Calu3 (cell line): Measurements from ENCODE around the gene RITA1. TPM values are rescaled to one million over a fixed set of nuclear protein-coding genes. Genes with fewer than 3 reads are reported as not detected.

Experiments used
- BruUV-seq: library from RNA; stranded (reverse); fragments of 400-500 nt; replicated peaks from 2 replicates; lab custom pipeline; 2021; lab: Mats Ljungman, UMichigan
- CTCF ChIA-PET: fragments of 300-600 bp; sonication (Branson Sonifier 250); formaldehyde crosslinking; loops from one replicate; lab custom pipeline; 2022; ENCODE audit warnings: antibody characterized with exemption; lab: Charles Lee
- DNase-seq: peaks from one replicate; pipeline ENCODE4 v3.0.0; 2022
- H3K27ac Mint-ChIP-seq: one replicate; pipeline ENCODE4 v1.8.0; 2022; ENCODE audit warnings: mixed read lengths; ENCODE audit not compliant: unreplicated experiment
- H3K27me3 Mint-ChIP-seq: one replicate; pipeline ENCODE4 v1.8.0; 2022; ENCODE audit warnings: mixed read lengths; ENCODE audit not compliant: unreplicated experiment
- H3K36me3 Mint-ChIP-seq: one replicate; pipeline ENCODE4 v1.8.0; 2022; ENCODE audit warnings: mild to moderate bottlenecking, moderate library complexity, mixed read lengths; ENCODE audit not compliant: insufficient read depth, unreplicated experiment
- H3K4me1 Mint-ChIP-seq: one replicate; pipeline ENCODE4 v1.8.0; 2022; ENCODE audit warnings: mild to moderate bottlenecking, low read depth, mixed read lengths; ENCODE audit not compliant: unreplicated experiment
- H3K4me3 Mint-ChIP-seq: one replicate; pipeline ENCODE4 v1.8.0; 2022; ENCODE audit warnings: mild to moderate bottlenecking, low read depth, moderate library complexity, mixed read lengths; ENCODE audit not compliant: unreplicated experiment
- H3K9me3 Mint-ChIP-seq: one replicate; pipeline ENCODE4 v1.8.0; 2022; ENCODE audit warnings: low read depth, mixed read lengths; ENCODE audit not compliant: unreplicated experiment
- intact Hi-C: fragments of 100-400 bp; cut with micrococcal nuclease; formaldehyde crosslinking; loops from one replicate; pipeline ENCODE4 v1.10.0; 2022; ENCODE audit not compliant: unreplicated experiment
- total RNA-seq: library from RNA; stranded (reverse); gene quantifications from 2 replicates; pipeline ENCODE4 v1.2.3, GENCODE V29; 2022
- TF ChIP-seq, protein P1 (sequence below): fragments of 200-600 bp; IDR thresholded peaks from one replicate; pipeline ENCODE4 v1.8.0; 2022; ENCODE audit warnings: antibody characterized with exemption; ENCODE audit not compliant: unreplicated experiment

Gene RITA1
- total RNA-seq, 1 experiment from 2014 or later, result 27.4 TPM

DNA sequence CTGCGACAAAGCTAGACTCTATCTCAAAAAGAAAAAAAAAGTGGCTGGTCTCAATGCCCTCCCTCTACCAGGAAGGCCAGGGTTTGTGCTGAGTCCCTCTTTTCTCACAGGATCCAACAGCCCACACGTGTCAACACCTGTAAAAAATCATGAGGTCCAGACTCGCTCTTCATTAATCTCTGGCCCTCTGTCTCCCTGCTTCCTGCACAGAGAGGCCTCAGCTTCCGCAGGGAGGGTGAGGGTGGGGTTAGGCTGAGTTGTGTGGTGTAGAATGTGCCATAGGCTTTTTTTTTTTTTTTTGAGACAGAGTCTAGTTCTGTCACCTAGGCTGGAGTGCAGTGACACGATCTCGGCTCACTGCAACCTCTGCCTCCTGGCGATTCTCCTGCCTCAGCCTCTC, 29.9 kb upstream of the RITA1 start:
- intact Hi-C loops, result no loop called here
- CTCF ChIA-PET, result interaction anchor here (0.8 kb wide), 1 partner anchor 151 kb away, joined by 4 read pairs; no protein-coding TSS in a partner anchor
- peaks cover 54% of the 10 kb centered on the region for H3K36me3 Mint-ChIP-seq
- no peak overlapping the region for H3K27ac Mint-ChIP-seq
- H3K4me1 Mint-ChIP-seq, result peaks cover 23% of the 10 kb centered on the region
- TF ChIP-seq, protein P1, sequence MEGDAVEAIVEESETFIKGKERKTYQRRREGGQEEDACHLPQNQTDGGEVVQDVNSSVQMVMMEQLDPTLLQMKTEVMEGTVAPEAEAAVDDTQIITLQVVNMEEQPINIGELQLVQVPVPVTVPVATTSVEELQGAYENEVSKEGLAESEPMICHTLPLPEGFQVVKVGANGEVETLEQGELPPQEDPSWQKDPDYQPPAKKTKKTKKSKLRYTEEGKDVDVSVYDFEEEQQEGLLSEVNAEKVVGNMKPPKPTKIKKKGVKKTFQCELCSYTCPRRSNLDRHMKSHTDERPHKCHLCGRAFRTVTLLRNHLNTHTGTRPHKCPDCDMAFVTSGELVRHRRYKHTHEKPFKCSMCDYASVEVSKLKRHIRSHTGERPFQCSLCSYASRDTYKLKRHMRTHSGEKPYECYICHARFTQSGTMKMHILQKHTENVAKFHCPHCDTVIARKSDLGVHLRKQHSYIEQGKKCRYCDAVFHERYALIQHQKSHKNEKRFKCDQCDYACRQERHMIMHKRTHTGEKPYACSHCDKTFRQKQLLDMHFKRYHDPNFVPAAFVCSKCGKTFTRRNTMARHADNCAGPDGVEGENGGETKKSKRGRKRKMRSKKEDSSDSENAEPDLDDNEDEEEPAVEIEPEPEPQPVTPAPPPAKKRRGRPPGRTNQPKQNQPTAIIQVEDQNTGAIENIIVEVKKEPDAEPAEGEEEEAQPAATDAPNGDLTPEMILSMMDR, result no peak
- no peaks in the 10 kb centered on the region for H3K27me3 Mint-ChIP-seq
- no peak for DNase-seq
- no peaks in the 10 kb centered on the region for H3K9me3 Mint-ChIP-seq
- no TSS peak for BruUV-seq
- H3K4me3 Mint-ChIP-seq, result no peak overlapping the region

- peaks cover 11% of the 10 kb centered on the region for H3K4me1 Mint-ChIP-seq
- no TSS peak for BruUV-seq
- CTCF ChIA-PET, result no interaction called here
These were observed 28.2 kb upstream of the RITA1 start for GRCh38 chr12:113157218-113157859.

DNA sequence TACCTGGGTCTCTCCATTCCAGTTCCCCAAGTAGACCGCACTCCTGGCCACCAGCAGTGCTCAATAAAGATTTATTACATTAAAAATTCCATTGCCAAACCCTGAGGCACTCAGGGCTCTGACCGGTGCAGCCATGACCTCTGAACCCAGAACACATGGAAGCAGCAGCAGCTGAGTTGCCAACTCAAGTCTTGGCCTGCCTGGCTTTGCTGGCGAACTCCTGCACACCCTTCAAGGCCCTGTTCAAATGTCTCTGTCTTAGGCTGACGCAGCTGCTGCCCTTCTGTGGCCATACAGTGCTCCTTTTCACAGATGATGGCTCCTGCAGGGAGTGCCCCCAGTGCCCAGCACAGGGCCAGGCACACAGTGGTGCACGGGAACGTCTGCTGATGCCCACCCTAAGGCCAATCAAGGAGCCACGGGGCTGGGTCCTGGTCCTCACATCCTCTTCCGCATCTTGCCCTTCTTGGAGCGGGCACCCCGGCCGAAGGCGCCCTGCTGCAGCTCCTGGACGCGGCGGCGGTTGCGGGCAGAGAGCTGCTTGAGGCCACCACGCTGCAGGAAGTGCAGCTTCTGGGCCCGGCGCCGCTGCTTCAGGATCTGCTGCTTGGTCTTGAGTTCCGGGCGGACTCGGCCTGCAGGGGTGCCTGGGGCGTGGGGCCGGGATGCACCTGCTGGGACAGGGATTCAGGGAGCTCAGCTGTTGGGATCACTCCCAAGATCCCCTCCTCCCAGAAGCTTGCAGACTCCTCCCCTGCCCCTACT, 26.9 kb upstream of the RITA1 start:
- intact Hi-C loops, result no loop called here
- TF ChIP-seq, protein P1, result no peak
- CTCF ChIA-PET, result no interaction called here
- DNase-seq, result no peak
- no peaks in the 10 kb centered on the region for H3K4me1 Mint-ChIP-seq
- H3K9me3 Mint-ChIP-seq, result no peaks in the 10 kb centered on the region
- no peak overlapping the region for H3K27ac Mint-ChIP-seq
- BruUV-seq, result TSS peak; percentile 57
- H3K27me3 Mint-ChIP-seq, result no peaks in the 10 kb centered on the region
- H3K36me3 Mint-ChIP-seq, result peaks cover 49% of the 10 kb centered on the region
- H3K4me3 Mint-ChIP-seq, result no peak overlapping the region

More at GRCh38 chr12:113157218-113157859, 28.2 kb upstream of the RITA1 start:
- Mint-ChIP-seq H3K27ac (no peak overlapping the region), H3K4me3 (no peak overlapping the region), H3K9me3 (no peaks in the 10 kb centered on the region), H3K36me3 (peaks cover 49% of the 10 kb centered on the region), H3K27me3 (no peaks in the 10 kb centered on the region)
- TF ChIP-seq, protein P1, result no peak
- DNase-seq, result no peak
- intact Hi-C loops, result no loop called here

GRCh38 chr12:113159937-113160336, 25.6 kb upstream of the RITA1 start:
- BruUV-seq, result no TSS peak

More at GRCh38 chr12:113159937-113160336, 25.6 kb upstream of the RITA1 start:
- TF ChIP-seq, protein P1, result no peak
- Mint-ChIP-seq H3K9me3 (no peaks in the 10 kb centered on the region), H3K4me1 (no peaks in the 10 kb centered on the region), H3K4me3 (no peak overlapping the region), H3K27me3 (no peaks in the 10 kb centered on the region), H3K36me3 (peaks cover 60% of the 10 kb centered on the region), H3K27ac (no peak overlapping the region)
- intact Hi-C loops, result no loop called here
- CTCF ChIA-PET, result interaction anchor here (0.5 kb wide), 1 partner anchor 857 kb away, joined by 4 read pairs; no protein-coding TSS in a partner anchor
- no peak for DNase-seq
